Stimulated activated CD4-positive, alpha-beta T cell treated with anti-CD3 and anti-CD28 coated beads, Interleukin-1b, Interleukin-23, amount 100 ng/mL, for 1 hour (primary cell): ENCODE data around the gene TTC34.
"Not testable (repeated sequence)": the region's sequence is repeated elsewhere in the genome, so short reads cannot be mapped to it uniquely, and the experiment has no call there.

ENCODE experiments used
- DNase-seq, 2 donors: peaks; one replicate each; pipeline ENCODE4 v3.0.0-alpha.2; 2020; ENCODE audit warnings: low read depth in 2 of 2

The TTC34 gene

GRCh38 chr1:2628191-2628932 lies 173.1 kb downstream of the TTC34 start:
- no peak for DNase-seq

- no peak for DNase-seq
These were observed 173.7 kb downstream of the TTC34 start for GRCh38 chr1:2627746-2628145.

GRCh38 chr1:2625748-2626147 lies 175.7 kb downstream of the TTC34 start:
- not testable (repeated sequence) for DNase-seq

- DNase-seq, result no peak
These were observed 176.2 kb downstream of the TTC34 start for GRCh38 chr1:2625311-2625710.

- no peak for DNase-seq
These were observed 176.7 kb downstream of the TTC34 start for GRCh38 chr1:2624735-2625300.

GRCh38 chr1:2623571-2624337 lies 177.7 kb downstream of the TTC34 start:
- DNase-seq, result no peak

- no peak for DNase-seq
These were observed 183.5 kb downstream of the TTC34 start for GRCh38 chr1:2617971-2618470.

GRCh38 chr1:2614145-2614544 lies 187.3 kb downstream of the TTC34 start:
- DNase-seq, result no peak

GRCh38 chr1:2612591-2613365 lies 188.7 kb downstream of the TTC34 start:
- DNase-seq, result no peak

GRCh38 chr1:2611621-2612437 lies 189.7 kb downstream of the TTC34 start:
- DNase-seq, result no peak

GRCh38 chr1:2611031-2611501 lies 190.4 kb downstream of the TTC34 start:
- no peak for DNase-seq

- DNase-seq, result no peak
These were observed 191.2 kb downstream of the TTC34 start for GRCh38 chr1:2610036-2610959.

- no peak for DNase-seq
These were observed 192.0 kb downstream of the TTC34 start for GRCh38 chr1:2609319-2610035.

GRCh38 chr1:2607641-2608091 lies 193.8 kb downstream of the TTC34 start:
- no peak for DNase-seq

GRCh38 chr1:2606881-2607621 lies 194.4 kb downstream of the TTC34 start:
- no peak for DNase-seq

GRCh38 chr1:2606396-2606880 lies 195.1 kb downstream of the TTC34 start:
- no peak for DNase-seq

GRCh38 chr1:2605509-2606395 lies 195.7 kb downstream of the TTC34 start:
- DNase-seq, result no peak
